HepG2 (cell line): ENCODE results near the gene BANP. TPM values are rescaled to one million over a fixed set of nuclear protein-coding genes. Genes with fewer than 3 reads are reported as not detected.
"Not testable (repeated sequence)": the region's sequence is repeated elsewhere in the genome, so short reads cannot be mapped to it uniquely, and the experiment has no call there.

ENCODE experiments used
- ATAC-seq: fragments of 200-7000 bp; cut with Tn5 transposase; 3 replicates; pipeline ENCODE4 v1.9.1; 2020; ENCODE audit warnings: mild to moderate bottlenecking, moderate library complexity
- BruUV-seq: library from RNA; stranded (reverse); fragments of 400-500 nt; replicated peaks from 2 replicates; lab custom pipeline; 2021; lab: Mats Ljungman, UMichigan
- CTCF ChIA-PET: fragments of 300-600 bp; formaldehyde crosslinking; extraction: SDS; loops from one replicate; lab custom pipeline; 2021; ENCODE audit warnings: low total read pairs, inconsistent platforms, low intra/inter-chr PET ratio; lab: Yijun Ruan, JAX
- POLR2A ChIA-PET: fragments of 350-600 bp; sonication (Branson Sonifier 250); formaldehyde crosslinking; loops from one replicate; lab custom pipeline; 2020; ENCODE audit warnings: antibody characterized with exemption, inconsistent platforms; lab: Yijun Ruan, JAX
- DNase-seq: peaks from one replicate; pipeline ENCODE4 v3.0.0-alpha.2; 2015; ENCODE audit warnings: low spot score
- FAIRE-seq: peaks from 3 replicates; lab custom pipeline; 2011; peaks lifted over from hg19 to GRCh38; lab: Jason Lieb, UNC
- H2AFZ ChIP-seq: one replicate; pipeline ENCODE4 v1.6.1; 2011; ENCODE audit warnings: low read length, inconsistent platforms
- H3K27ac ChIP-seq: fragments of 300-600 bp; 3 replicates; pipeline ENCODE4 v1.8.0; 2011; ENCODE audit warnings: mixed run types, mild to moderate bottlenecking, mixed read lengths, low read length, inconsistent platforms; ENCODE audit not compliant: insufficient read depth; ENCODE audit errors: extremely low read length
- H3K27me3 ChIP-seq, 2 experiments: fragments of 200-600 bp in 1 of 2; 2 replicates in 1 of 2; 3 replicates in 1 of 2; pipeline versions ENCODE4 v1.6.0 to v1.8.0; 2011; ENCODE audit warnings: low read length in 2 of 2, mild to moderate bottlenecking in 2 of 2, moderate library complexity in 2 of 2, inconsistent platforms in 1 of 2; ENCODE audit not compliant: insufficient read depth in 2 of 2, control insufficient read depth in 1 of 2
- H3K36me3 ChIP-seq, 2 experiments: fragments of 200-600 bp in 1 of 2; replicated peaks in 1 of 2; 2 replicates in 1 of 2; 3 replicates in 1 of 2; pipeline versions ENCODE4 v1.5.1 to v1.8.0; 2011; ENCODE audit warnings: low read length in 2 of 2, inconsistent platforms in 1 of 2; ENCODE audit not compliant: insufficient read depth in 2 of 2, control insufficient read depth in 1 of 2
- H3K4me1 ChIP-seq: 2 replicates; pipeline ENCODE4 v1.5.1; 2012; ENCODE audit warnings: low read length, inconsistent platforms; ENCODE audit not compliant: insufficient read depth
- H3K4me2 ChIP-seq: 2 replicates; pipeline ENCODE4 v1.6.0; 2011; ENCODE audit warnings: low read depth, low read length, inconsistent platforms
- H3K4me3 ChIP-seq, 3 experiments: fragments of 200-600 bp in 1 of 3; sonication (generic), shearing (Covaris generic) in 1 of 3; replicated peaks in 1 of 3; 2 replicates each; pipeline ENCODE4 v1.5.1; 2011 to 2016; ENCODE audit warnings: low read length in 3 of 3, inconsistent platforms in 2 of 3, low read depth in 2 of 3, mild to moderate bottlenecking in 2 of 3, control low read depth in 1 of 3, mixed read lengths in 1 of 3; ENCODE audit not compliant: insufficient read depth in 1 of 3
- H3K79me2 ChIP-seq: one replicate; pipeline ENCODE4 v1.6.1; 2011; ENCODE audit warnings: low read length, inconsistent platforms; ENCODE audit not compliant: insufficient read depth
- H3K9ac ChIP-seq: 2 replicates; pipeline ENCODE4 v1.6.0; 2011; ENCODE audit warnings: mild to moderate bottlenecking, low read depth, low read length, inconsistent platforms; ENCODE audit not compliant: insufficient read depth
- H3K9me3 ChIP-seq: 2 replicates; pipeline ENCODE4 v1.5.1; 2012; ENCODE audit warnings: mild to moderate bottlenecking, low read length
- H4K20me1 ChIP-seq: 2 replicates; pipeline ENCODE4 v1.6.0; 2011; ENCODE audit warnings: inconsistent platforms, mild to moderate bottlenecking, low read length, moderate library complexity; ENCODE audit not compliant: insufficient read depth
- ASH2L ChIP-seq: fragments of 300-600, 200-600 bp; sonication (generic); IDR thresholded peaks from 2 replicates; pipeline ENCODE4 v1.7.0; 2017; ENCODE audit warnings: low read depth, mild to moderate bottlenecking, moderate library complexity, mixed read lengths, low read length; ENCODE audit not compliant: insufficient read length
- CTCF ChIP-seq: sonication (generic); formaldehyde crosslinking; IDR thresholded peaks from 2 replicates; pipeline ENCODE4 v1.5.0; 2020; ENCODE audit warnings: mild to moderate bottlenecking, missing genetic modification reagents, moderate library complexity
- NR2F6 ChIP-seq, 2 experiments: IDR thresholded peaks; 2 replicates each; pipeline ENCODE4 v1.6.1; 2016; ENCODE audit warnings: antibody characterized with exemption in 1 of 2, mild to moderate bottlenecking in 1 of 2
- STAG1 ChIP-seq: sonication (generic); formaldehyde crosslinking; IDR thresholded peaks from 2 replicates; pipeline ENCODE4 v1.4.0; 2020; ENCODE audit warnings: missing genetic modification reagents
- WGBS: methylation state at CpG from one replicate; pipeline ENCODE4 v1.1.6; 2017; ENCODE audit warnings: low lambda C conversion rate; 5-methylcytosine and 5-hydroxymethylcytosine counted together
- in situ Hi-C: cut with HindIII; loops from 2 replicates; pipeline ENCODE4 v1.10.0; 2017; ENCODE audit warnings: low pct_unique_long_range_greater_than_20kb; ENCODE audit not compliant: extremely low pct_ligation_motif_present
- intact Hi-C: fragments of 100-400 bp; cut with micrococcal nuclease; formaldehyde crosslinking; loops from one replicate; pipeline ENCODE4 v1.10.0; 2022; ENCODE audit not compliant: unreplicated experiment
- polyA plus RNA-seq, 8 experiments: library from polyadenylated mRNA; depleted of rRNA in 3 of 8; stranded (reverse) in 7 of 8; unstranded in 1 of 8; fragments of >200 nt; fragmentation: Illumina TruSeq in 4 of 8; extraction: Trizol in 4 of 8; gene quantifications; 2 replicates each; pipeline versions ENCODE4 v1.2.1 to v1.2.3, GENCODE V29; 2011 to 2016; ENCODE audit warnings: low read depth in 4 of 8, missing spikeins in 1 of 8, mixed read lengths in 1 of 8; ENCODE audit not compliant: insufficient read depth in 1 of 8
- total RNA-seq, 5 experiments: library from RNA; depleted of rRNA; stranded (reverse); fragments of >200 nt; fragmentation: Illumina TruSeq; extraction: Trizol; gene quantifications; 2 replicates each; pipeline ENCODE4 v1.2.3, GENCODE V29; 2016; ENCODE audit warnings: low read depth in 1 of 5

BANP gene
- total and polyA plus RNA-seq, 2 of the 13 experiments (the other 11 are each of a cell fraction or from before 2014, with no cell fraction given): 20.2 to 23.8 TPM

GRCh38 chr16:87983072-87983736, 32.0 kb downstream of the BANP start:
- H3K27ac ChIP-seq: peak overlapping the region; percentile 76
- H3K27me3 ChIP-seq; H3K79me2 ChIP-seq; H3K9me3 ChIP-seq; intact Hi-C loops; CTCF ChIA-PET; in situ Hi-C loops; H4K20me1 ChIP-seq; TF ChIP-seq NR2F6 (IDR thresholded peaks at IDR 0.05): not testable (repeated sequence)
- 0 out of 2 replicates have a peak, but pooled peaks have one; percentile 11 for TF ChIP-seq NR2F6 (CRISPR knock-in tag; IDR thresholded peaks at IDR 0.05)
- TF ChIP-seq ASH2L: peak; percentile 54
- peak; percentile 43; the same call in 1 of the 2 replicates for TF ChIP-seq STAG1 (CRISPR knock-in tag)
- 0 out of 2 replicates have a peak, but pooled peaks have one; percentile 23 for TF ChIP-seq CTCF (CRISPR knock-in tag)
- peak; percentile 87 for ATAC-seq
- POLR2A ChIA-PET: interaction anchor here (0.7 to 2.8 kb wide), 2 partner anchors 16 to 32 kb away, joined by 3 to 8 read pairs; partner anchors contain the start of gene BANP
- BruUV-seq: TSS peak; percentile 78
- peaks cover 28% of the 10 kb centered on the region for H3K4me1 ChIP-seq
- DNase-seq: peak; percentile 48
- peak; percentile 81 for FAIRE-seq
- peak overlapping the region; percentile 61 for H2AFZ ChIP-seq
- WGBS: 17% methylated on average over 18 of the region's 20 CpGs
- peak overlapping the region; percentile 86 for H3K4me2 ChIP-seq
- H3K36me3 ChIP-seq: peaks cover 11 to 29% of the 10 kb centered on the region in 2 experiments; a peak in 4 of 5 replicates
- peak overlapping the region; percentile 38 to 63 (median 47); a peak in 5 of 6 replicates for H3K4me3 ChIP-seq
- peak overlapping the region; percentile 62 for H3K9ac ChIP-seq

- DNase-seq, in situ Hi-C loops, H3K9me3 ChIP-seq, H3K27ac ChIP-seq, FAIRE-seq, H4K20me1 ChIP-seq, intact Hi-C loops, H2AFZ ChIP-seq, H3K9ac ChIP-seq, BruUV-seq, CTCF ChIA-PET, ATAC-seq, H3K79me2 ChIP-seq, H3K27me3 ChIP-seq: not testable (repeated sequence)
- POLR2A ChIA-PET: interaction anchor here (2.8 kb wide), 1 partner anchor 33 kb away, joined by 8 read pairs; the partner anchor contains the start of gene BANP
- WGBS: 93% methylated on average over 7 of the region's 7 CpGs
- H3K36me3 ChIP-seq: peaks cover 11 to 28% of the 10 kb centered on the region in 2 experiments; a peak in 4 of 5 replicates
- peak overlapping the region; percentile 86; the same call in 1 of the 2 replicates for H3K4me2 ChIP-seq
- H3K4me1 ChIP-seq: peaks cover 28% of the 10 kb centered on the region
- peak overlapping the region in 1 of 3 experiments; percentile 63; a peak in 1 of 6 replicates for H3K4me3 ChIP-seq
These were observed 32.5 kb downstream of the BANP start for GRCh38 chr16:87983737-87984097.

- H3K27me3 ChIP-seq, intact Hi-C loops, H3K79me2 ChIP-seq, in situ Hi-C loops, H3K27ac ChIP-seq, H4K20me1 ChIP-seq, H3K9ac ChIP-seq, H3K4me2 ChIP-seq, BruUV-seq, H3K4me3 ChIP-seq, DNase-seq, CTCF ChIA-PET, ATAC-seq, H2AFZ ChIP-seq, H3K9me3 ChIP-seq, FAIRE-seq: not testable (repeated sequence)
- Histone ChIP-seq H3K4me1 (peaks cover 28% of the 10 kb centered on the region), H3K36me3 (peaks cover 11 to 28% of the 10 kb centered on the region in 2 experiments; a peak in 4 of 5 replicates)
- POLR2A ChIA-PET: interaction anchor here (2.8 kb wide), 1 partner anchor 33 kb away, joined by 8 read pairs; the partner anchor contains the start of gene BANP
- WGBS: 98% methylated on average over 15 of the region's 15 CpGs
These were observed 32.9 kb downstream of the BANP start for GRCh38 chr16:87984180-87984579.
